NCI-H1092 (cell line): ENCODE measurements around the gene KLHL2.

ENCODE experiments used
- DNase-seq: peaks from one replicate; lab custom pipeline; 2025; lab: John Stamatoyannopoulos, UW

The KLHL2 gene

GRCh38 chr4:165368114-165368513 lies 160.8 kb downstream of the KLHL2 start:
- no peak for DNase-seq

- DNase-seq, result no peak
These were observed 161.2 kb downstream of the KLHL2 start for GRCh38 chr4:165368567-165368966.

- no peak for DNase-seq
These were observed 162.2 kb downstream of the KLHL2 start for GRCh38 chr4:165369522-165369921.

GRCh38 chr4:165370530-165370929 lies 163.2 kb downstream of the KLHL2 start:
- DNase-seq, result no peak
